Neutrophil (primary cell): ENCODE measurements around the gene RABGAP1L.

ENCODE experiments used
- H3K27ac ChIP-seq: fragments of 200-600 bp; sonication (generic); 2 replicates; pipeline ENCODE4 v1.5.1; 2016; ENCODE audit warnings: mild to moderate bottlenecking, moderate library complexity
- H3K27me3 ChIP-seq: fragments of 200-600 bp; sonication (generic); 2 replicates; pipeline ENCODE4 v1.6.0; 2016; ENCODE audit warnings: mild to moderate bottlenecking
- H3K36me3 ChIP-seq: fragments of 200-600 bp; sonication (generic); 2 replicates; pipeline ENCODE4 v1.5.1; 2017
- H3K4me1 ChIP-seq, 2 experiments: fragments of 200-600 bp in 1 of 2; sonication (generic) in 1 of 2; 1 replicate in 1 of 2; 2 replicates in 1 of 2; pipeline versions ENCODE4 v1.5.1 to v1.6.1; 2013 to 2016; ENCODE audit warnings: low read depth in 1 of 2, low read length in 1 of 2, mild to moderate bottlenecking in 1 of 2, moderate library complexity in 1 of 2; ENCODE audit not compliant: control insufficient read depth in 1 of 2, insufficient read depth in 1 of 2
- H3K4me3 ChIP-seq, 2 experiments: fragments of 200-600 bp in 1 of 2; sonication (generic) in 1 of 2; 1 replicate in 1 of 2; 2 replicates in 1 of 2; pipeline ENCODE4 v1.5.1; 2013 to 2016; ENCODE audit warnings: low read depth in 1 of 2, low read length in 1 of 2, mild to moderate bottlenecking in 1 of 2, moderate library complexity in 1 of 2
- H3K9me3 ChIP-seq: fragments of 200-600 bp; sonication (generic); 2 replicates; pipeline ENCODE4 v1.5.1; 2016
- TF ChIP-seq, protein P1 (sequence below): fragments of 200-600 bp; sonication (generic); IDR thresholded peaks from 2 replicates; pipeline ENCODE4 v1.5.1; 2016; ENCODE audit warnings: antibody characterized with exemption

The RABGAP1L gene

GRCh38 chr1:174719194-174719593 is 559.9 kb downstream of the RABGAP1L start:
- TF ChIP-seq, protein P1, sequence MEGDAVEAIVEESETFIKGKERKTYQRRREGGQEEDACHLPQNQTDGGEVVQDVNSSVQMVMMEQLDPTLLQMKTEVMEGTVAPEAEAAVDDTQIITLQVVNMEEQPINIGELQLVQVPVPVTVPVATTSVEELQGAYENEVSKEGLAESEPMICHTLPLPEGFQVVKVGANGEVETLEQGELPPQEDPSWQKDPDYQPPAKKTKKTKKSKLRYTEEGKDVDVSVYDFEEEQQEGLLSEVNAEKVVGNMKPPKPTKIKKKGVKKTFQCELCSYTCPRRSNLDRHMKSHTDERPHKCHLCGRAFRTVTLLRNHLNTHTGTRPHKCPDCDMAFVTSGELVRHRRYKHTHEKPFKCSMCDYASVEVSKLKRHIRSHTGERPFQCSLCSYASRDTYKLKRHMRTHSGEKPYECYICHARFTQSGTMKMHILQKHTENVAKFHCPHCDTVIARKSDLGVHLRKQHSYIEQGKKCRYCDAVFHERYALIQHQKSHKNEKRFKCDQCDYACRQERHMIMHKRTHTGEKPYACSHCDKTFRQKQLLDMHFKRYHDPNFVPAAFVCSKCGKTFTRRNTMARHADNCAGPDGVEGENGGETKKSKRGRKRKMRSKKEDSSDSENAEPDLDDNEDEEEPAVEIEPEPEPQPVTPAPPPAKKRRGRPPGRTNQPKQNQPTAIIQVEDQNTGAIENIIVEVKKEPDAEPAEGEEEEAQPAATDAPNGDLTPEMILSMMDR, result no peak
- H3K9me3 ChIP-seq, result no peaks in the 10 kb centered on the region

GRCh38 chr1:174720618-174721017 is 561.3 kb downstream of the RABGAP1L start:
- Histone ChIP-seq H3K36me3 (no peaks in the 10 kb centered on the region), H3K4me1 (no peaks in the 10 kb centered on the region), H3K27me3 (no peaks in the 10 kb centered on the region), H3K4me3 (no peak overlapping the region), H3K27ac (no peak overlapping the region), H3K9me3 (no peaks in the 10 kb centered on the region)
- TF ChIP-seq, protein P1, result no peak

More at GRCh38 chr1:174719194-174719593, 559.9 kb downstream of the RABGAP1L start:
- H3K4me3 ChIP-seq, result no peak overlapping the region
- no peaks in the 10 kb centered on the region for H3K4me1 ChIP-seq
- H3K27me3 ChIP-seq, result no peaks in the 10 kb centered on the region
- no peak overlapping the region for H3K27ac ChIP-seq
- no peaks in the 10 kb centered on the region for H3K36me3 ChIP-seq

- H3K36me3 ChIP-seq, result no peaks in the 10 kb centered on the region
- no peaks in the 10 kb centered on the region for H3K9me3 ChIP-seq
- no peaks in the 10 kb centered on the region for H3K4me1 ChIP-seq
- H3K27ac ChIP-seq, result no peak overlapping the region
- TF ChIP-seq, protein P1, result no peak
- no peak overlapping the region for H3K4me3 ChIP-seq
- no peaks in the 10 kb centered on the region for H3K27me3 ChIP-seq
Observed at GRCh38 chr1:174721246-174721645, 561.9 kb downstream of the RABGAP1L start.

- no peak overlapping the region for H3K4me3 ChIP-seq
- H3K4me1 ChIP-seq, result no peaks in the 10 kb centered on the region
- H3K27me3 ChIP-seq, result no peaks in the 10 kb centered on the region
- H3K27ac ChIP-seq, result no peak overlapping the region
- no peaks in the 10 kb centered on the region for H3K36me3 ChIP-seq
- no peaks in the 10 kb centered on the region for H3K9me3 ChIP-seq
- TF ChIP-seq, protein P1, result no peak
Observed at GRCh38 chr1:174723816-174724215, 564.5 kb downstream of the RABGAP1L start.

DNA sequence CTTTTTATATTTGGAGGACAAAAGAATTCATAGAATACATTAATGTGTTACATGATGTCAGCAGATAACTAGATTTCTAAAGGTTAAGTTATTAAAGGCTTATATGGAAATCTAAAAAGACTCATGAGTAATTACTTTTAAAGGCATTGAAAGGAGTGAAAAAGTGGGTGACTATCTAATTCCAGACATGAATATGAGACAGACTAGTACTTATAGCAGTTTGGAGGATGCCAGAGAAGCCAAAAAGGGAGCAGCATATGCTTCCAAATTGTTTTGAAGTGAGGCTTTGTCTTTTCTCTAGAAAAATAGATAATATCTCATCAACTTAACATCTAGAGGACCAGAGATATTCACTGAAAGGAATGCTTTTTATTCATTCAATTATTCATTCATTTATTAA is 564.9 kb downstream of the RABGAP1L start:
- Histone ChIP-seq H3K4me3 (no peak overlapping the region), H3K4me1 (no peaks in the 10 kb centered on the region), H3K9me3 (no peaks in the 10 kb centered on the region)

More for the DNA sequence above, 564.9 kb downstream of the RABGAP1L start:
- Histone ChIP-seq H3K36me3 (no peaks in the 10 kb centered on the region), H3K27me3 (no peaks in the 10 kb centered on the region), H3K27ac (no peak overlapping the region)
- TF ChIP-seq, protein P1, result no peak
